Left lung (tissue), 10 donors: ENCODE measurements around the gene GATA6. TPM values are rescaled to one million over a fixed set of nuclear protein-coding genes. Genes with fewer than 3 reads are reported as not detected.

Experiments
- ATAC-seq: fragments of 200-7000 bp; cut with Tn5 transposase; one replicate; pipeline ENCODE4 v1.9.1; 2020; ENCODE audit warnings: moderate library complexity
- DNase-seq, 4 donors: peaks; one replicate each; pipeline ENCODE4 v3.0.0-alpha.2; 2013 to 2020
- H3K27ac ChIP-seq, 2 donors: fragments of 200-600 bp; sonication (generic) in 1 of 2; one replicate each; pipeline versions ENCODE4 v1.5.0 to v1.8.0; 2020 to 2021
- H3K27me3 ChIP-seq, 2 donors: fragments of 200-600 bp; sonication (generic) in 1 of 2; one replicate each; pipeline versions ENCODE4 v1.5.0 to v1.8.0; 2020 to 2021
- H3K36me3 ChIP-seq, 2 donors: fragments of 200-600 bp; sonication (generic) in 1 of 2; one replicate each; pipeline versions ENCODE4 v1.5.0 to v1.8.0; 2020 to 2021
- H3K4me1 ChIP-seq, 2 donors: fragments of 200-600 bp; one replicate each; pipeline ENCODE4 v1.8.0; 2021
- H3K4me3 ChIP-seq, 2 donors: fragments of 200-600 bp; sonication (generic) in 1 of 2; one replicate each; pipeline versions ENCODE4 v1.5.0 to v1.8.0; 2020 to 2021; ENCODE audit warnings: mild to moderate bottlenecking in 1 of 2
- H3K9me3 ChIP-seq, 2 donors: fragments of 200-600 bp; sonication (generic) in 1 of 2; one replicate each; pipeline versions ENCODE4 v1.5.0 to v1.8.0; 2020 to 2021
- intact Hi-C, 2 donors: fragments of 100-400 bp; cut with DNase I; formaldehyde crosslinking; loops; one replicate each; pipeline versions ENCODE4 v1.11.2 to v1.14.2; 2022
- polyA plus RNA-seq, 6 donors: library from polyadenylated mRNA; unstranded; fragments of 120-200 nt; gene quantifications; one replicate each; pipeline ENCODE4 v1.2.1, GENCODE V29; 2013; ENCODE audit not compliant: insufficient read length in 6 of 6
- total RNA-seq, 2 donors: library from RNA; stranded (reverse); fragmentation: NEBNext Ultra II Directional; extraction: Animal tissue kit (Norgen Biotek cat#: 25700); gene quantifications; one replicate each; pipeline ENCODE4 v1.2.1, GENCODE V29; 2021
- TF ChIP-seq, protein P1 (sequence below), 2 donors: fragments of 200-600 bp; sonication (generic) in 1 of 2; IDR thresholded peaks; one replicate each; pipeline versions ENCODE4 v1.5.0 to v1.8.0; 2021; ENCODE audit warnings: antibody characterized with exemption in 2 of 2
- donor health status: DM: no; HTN: yes; CAD: no.
- donor health status: DM: no; HTN: no; CAD: no.

The GATA6 gene
- total and polyA plus RNA-seq, 8 donors = 20.6 to 71.3 (median 56.8) TPM

DNA sequence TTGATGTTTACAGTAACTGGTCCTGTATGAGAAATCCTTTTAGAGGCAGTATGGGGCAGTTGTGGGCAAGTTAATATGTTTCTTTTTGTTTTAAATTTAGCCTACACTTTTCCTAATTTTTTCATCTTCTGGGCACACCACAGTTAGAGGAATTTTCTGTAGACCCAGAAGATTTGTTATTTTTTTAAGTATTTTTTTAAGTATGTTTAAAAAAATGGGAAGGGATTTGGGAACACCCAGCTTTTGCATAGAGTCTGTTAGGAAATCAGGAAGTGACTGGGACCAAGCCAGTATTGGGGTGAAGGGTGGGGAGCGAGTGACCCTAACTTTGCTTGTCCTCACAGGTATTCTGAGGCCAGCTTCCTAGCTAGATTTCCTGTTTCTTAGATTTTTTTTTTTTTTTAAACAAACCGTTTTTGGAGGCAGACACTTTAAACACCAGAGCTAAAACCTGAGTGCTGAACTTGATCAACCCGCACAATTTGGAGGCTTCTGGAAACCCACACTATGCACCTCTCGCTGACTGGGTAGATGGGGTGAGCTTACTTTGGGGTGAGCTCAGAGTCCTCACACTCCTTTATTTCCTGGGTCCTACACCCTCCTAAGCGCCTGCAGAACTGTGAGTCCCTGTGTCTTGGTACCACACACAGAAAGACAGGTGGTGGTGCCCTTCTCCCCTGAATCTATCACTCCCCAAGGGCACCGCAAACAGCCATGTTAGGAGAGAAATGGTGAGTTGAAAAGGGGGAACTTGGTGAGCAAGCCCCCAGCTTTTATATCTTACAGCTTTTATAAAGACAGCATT lies 5.2 kb downstream of the GATA6 start:
- intact Hi-C loops = loop anchor here in 1 of 2 donors (10.0 kb wide), 2 partner anchors 170 to 390 kb away; no protein-coding TSS in a partner anchor
- peak overlapping the region; percentile 46 to 71 for H3K27ac ChIP-seq
- TF ChIP-seq, protein P1, sequence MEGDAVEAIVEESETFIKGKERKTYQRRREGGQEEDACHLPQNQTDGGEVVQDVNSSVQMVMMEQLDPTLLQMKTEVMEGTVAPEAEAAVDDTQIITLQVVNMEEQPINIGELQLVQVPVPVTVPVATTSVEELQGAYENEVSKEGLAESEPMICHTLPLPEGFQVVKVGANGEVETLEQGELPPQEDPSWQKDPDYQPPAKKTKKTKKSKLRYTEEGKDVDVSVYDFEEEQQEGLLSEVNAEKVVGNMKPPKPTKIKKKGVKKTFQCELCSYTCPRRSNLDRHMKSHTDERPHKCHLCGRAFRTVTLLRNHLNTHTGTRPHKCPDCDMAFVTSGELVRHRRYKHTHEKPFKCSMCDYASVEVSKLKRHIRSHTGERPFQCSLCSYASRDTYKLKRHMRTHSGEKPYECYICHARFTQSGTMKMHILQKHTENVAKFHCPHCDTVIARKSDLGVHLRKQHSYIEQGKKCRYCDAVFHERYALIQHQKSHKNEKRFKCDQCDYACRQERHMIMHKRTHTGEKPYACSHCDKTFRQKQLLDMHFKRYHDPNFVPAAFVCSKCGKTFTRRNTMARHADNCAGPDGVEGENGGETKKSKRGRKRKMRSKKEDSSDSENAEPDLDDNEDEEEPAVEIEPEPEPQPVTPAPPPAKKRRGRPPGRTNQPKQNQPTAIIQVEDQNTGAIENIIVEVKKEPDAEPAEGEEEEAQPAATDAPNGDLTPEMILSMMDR (IDR thresholded peaks at IDR 0.05) = no peak
- ATAC-seq (peak; percentile 30), DNase-seq (no peak)
- H3K27me3 ChIP-seq = peaks cover 0 to 92% of the 10 kb centered on the region in 2 donors
- H3K4me1 ChIP-seq = peaks cover 0 to 7% of the 10 kb centered on the region in 2 donors
- peak overlapping the region; percentile 31 to 66 for H3K4me3 ChIP-seq
- no peaks in the 10 kb centered on the region for H3K36me3 ChIP-seq
- no peaks in the 10 kb centered on the region for H3K9me3 ChIP-seq

DNA sequence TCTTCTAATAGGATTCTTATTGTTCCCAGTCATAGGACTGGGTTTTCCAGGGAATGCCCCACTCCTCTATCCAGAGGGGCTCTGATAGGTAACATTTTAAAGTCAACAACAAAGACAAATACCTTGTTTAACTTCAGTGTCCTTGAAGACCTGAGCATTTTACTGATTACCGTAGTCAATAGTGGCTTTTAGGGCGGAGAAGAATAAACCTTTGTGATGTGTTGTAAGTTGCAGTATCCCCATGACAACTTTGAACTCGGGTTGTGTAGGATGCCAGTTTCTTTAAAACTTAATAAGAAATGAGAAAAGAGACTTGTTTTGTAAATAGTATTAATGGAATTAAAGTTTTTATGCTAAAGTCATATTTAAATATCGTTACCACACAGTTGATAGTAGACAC lies 6.0 kb downstream of the GATA6 start:
- no peak for DNase-seq
- Histone ChIP-seq H3K9me3 (no peaks in the 10 kb centered on the region), H3K36me3 (no peaks in the 10 kb centered on the region), H3K4me3 (peak overlapping the region in 1 of 2 donors; percentile 66), H3K27ac (peak overlapping the region; percentile 46 to 71), H3K4me1 (peaks cover 0 to 7% of the 10 kb centered on the region in 2 donors), H3K27me3 (peaks cover 0 to 84% of the 10 kb centered on the region in 2 donors)
- intact Hi-C loops = loop anchor here in 1 of 2 donors (10.0 kb wide), 2 partner anchors 169 to 389 kb away; no protein-coding TSS in a partner anchor
- ATAC-seq = no peak
- TF ChIP-seq, protein P1 (IDR thresholded peaks at IDR 0.05) = no peak

DNA sequence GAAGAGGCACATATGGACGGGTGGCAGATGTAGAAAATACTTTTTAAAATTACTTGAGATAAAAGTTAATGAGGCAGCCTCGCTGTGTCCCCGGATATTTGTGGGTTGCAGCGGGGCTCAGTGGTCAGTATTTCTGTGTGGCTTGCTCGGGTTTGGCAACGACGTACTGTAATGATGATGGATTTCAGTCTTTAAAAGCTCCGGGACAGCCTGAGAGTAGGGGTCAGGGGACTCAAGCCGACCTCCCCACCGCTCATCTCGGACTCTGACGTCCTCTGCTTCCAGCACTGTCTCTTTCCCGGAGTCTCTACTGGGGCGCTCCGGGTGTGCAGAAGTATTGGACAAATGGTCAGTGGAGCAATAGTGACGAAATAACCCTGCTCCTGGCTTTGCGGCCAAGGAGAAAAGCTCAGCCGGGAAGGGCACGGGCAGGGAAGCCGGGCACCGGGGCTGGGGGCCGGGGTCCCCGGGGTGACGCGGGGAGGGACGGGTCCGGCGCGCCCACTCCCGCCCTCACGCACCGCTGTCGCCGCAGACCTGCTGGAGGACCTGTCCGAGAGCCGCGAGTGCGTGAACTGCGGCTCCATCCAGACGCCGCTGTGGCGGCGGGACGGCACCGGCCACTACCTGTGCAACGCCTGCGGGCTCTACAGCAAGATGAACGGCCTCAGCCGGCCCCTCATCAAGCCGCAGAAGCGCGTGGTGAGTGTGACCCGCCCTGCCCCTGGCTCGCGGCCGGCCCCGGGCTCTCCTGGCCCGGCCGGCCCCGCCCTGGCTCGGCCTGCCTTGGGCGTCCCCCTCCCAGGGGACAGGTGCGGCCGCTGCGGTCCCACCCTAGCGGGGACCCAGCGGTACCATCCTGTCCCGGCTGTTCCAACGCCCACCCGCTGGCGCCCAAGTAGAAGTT lies 7.3 kb downstream of the GATA6 start:
- intact Hi-C loops = loop anchor here in 1 of 2 donors (10.0 kb wide), 2 partner anchors 168 to 388 kb away; no protein-coding TSS in a partner anchor
- no peaks in the 10 kb centered on the region for H3K9me3 ChIP-seq
- peak overlapping the region; percentile 6 to 71 for H3K27ac ChIP-seq
- peaks cover 0 to 7% of the 10 kb centered on the region in 2 donors for H3K4me1 ChIP-seq
- H3K27me3 ChIP-seq = peaks cover 0 to 71% of the 10 kb centered on the region in 2 donors
- ATAC-seq (peak; percentile 47), DNase-seq (peak in 1 of 4 donors; percentile 82)
- TF ChIP-seq, protein P1 (IDR thresholded peaks at IDR 0.05) = no peak
- H3K36me3 ChIP-seq = peaks cover 0 to 4% of the 10 kb centered on the region in 2 donors
- peak overlapping the region; percentile 15 to 23 for H3K4me3 ChIP-seq

DNA sequence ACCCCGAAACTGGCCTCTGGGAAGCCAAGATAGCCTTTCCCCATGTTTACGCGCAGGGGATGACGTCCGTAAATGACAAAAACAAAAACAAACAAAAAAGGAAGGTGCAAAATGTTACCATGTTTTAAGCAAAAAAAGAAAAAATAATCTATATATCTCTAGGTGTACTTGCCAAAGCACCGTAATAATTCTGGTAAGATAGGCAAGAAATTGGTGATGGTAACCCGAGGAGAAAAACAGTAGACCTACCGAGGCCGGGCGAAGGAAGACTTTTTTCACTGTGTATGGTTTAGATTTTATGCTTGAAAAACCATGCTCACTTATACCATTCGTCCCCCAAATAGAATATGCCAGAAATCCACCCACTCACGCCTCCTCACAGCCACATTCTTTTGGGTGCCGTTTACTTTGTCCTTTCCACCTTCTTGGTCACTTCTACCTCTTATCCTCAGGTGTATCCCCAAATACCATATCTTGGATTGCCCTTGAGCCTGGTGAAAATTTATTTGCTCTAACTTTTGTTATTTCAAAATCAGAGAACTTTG lies 8.0 kb downstream of the GATA6 start:
- peak overlapping the region in 1 of 2 donors; percentile 23 for H3K4me3 ChIP-seq
- ATAC-seq (peak; percentile 33), DNase-seq (no peak)
- peaks cover 0 to 65% of the 10 kb centered on the region in 2 donors for H3K27me3 ChIP-seq
- peak overlapping the region; percentile 6 to 71 for H3K27ac ChIP-seq
- intact Hi-C loops = loop anchor here in 1 of 2 donors (10.0 kb wide), 2 partner anchors 167 to 387 kb away; no protein-coding TSS in a partner anchor
- H3K4me1 ChIP-seq = peaks cover 0 to 7% of the 10 kb centered on the region in 2 donors
- H3K36me3 ChIP-seq = peaks cover 0 to 12% of the 10 kb centered on the region in 2 donors
- no peaks in the 10 kb centered on the region for H3K9me3 ChIP-seq
- TF ChIP-seq, protein P1 (IDR thresholded peaks at IDR 0.05) = no peak
